Esophagus squamous epithelium (tissue), 5 donors: ENCODE measurements around the gene CPLANE2. TPM values are rescaled to one million over a fixed set of nuclear protein-coding genes. Genes with fewer than 3 reads are reported as not detected.

ENCODE experiments used
- DNase-seq: peaks from one replicate; lab custom pipeline; 2025; lab: John Stamatoyannopoulos, UW
- H3K27ac ChIP-seq, 4 donors: fragments of 200-600 bp; sonication (generic); one replicate each; pipeline ENCODE4 v1.5.1; 2016 to 2019; ENCODE audit warnings: mild to moderate bottlenecking in 1 of 4
- H3K27me3 ChIP-seq, 4 donors: fragments of 200-600 bp; sonication (generic); 1 replicate in 3 of 4; 2 replicates in 1 of 4; pipeline versions ENCODE4 v1.5.1 to v1.6.0; 2017 to 2021; ENCODE audit warnings: antibody characterized with exemption in 1 of 4
- H3K36me3 ChIP-seq, 3 donors: fragments of 200-600 bp; sonication (generic); one replicate each; pipeline ENCODE4 v1.5.1; 2016 to 2019
- H3K4me1 ChIP-seq, 3 donors: fragments of 200-600 bp; sonication (generic); one replicate each; pipeline ENCODE4 v1.5.1; 2017 to 2019
- H3K4me3 ChIP-seq, 4 donors: fragments of 200-600 bp; sonication (generic); 1 replicate in 3 of 4; 2 replicates in 1 of 4; pipeline ENCODE4 v1.5.1; 2016 to 2019; ENCODE audit warnings: mild to moderate bottlenecking in 2 of 4, moderate library complexity in 1 of 4
- H3K9me3 ChIP-seq, 3 donors: fragments of 200-600 bp; sonication (generic); one replicate each; pipeline ENCODE4 v1.5.1; 2016 to 2019
- POLR2A ChIP-seq, 4 donors: fragments of 450-650 bp; IDR thresholded peaks; one replicate each; pipeline ENCODE4 v1.6.1; 2017; ENCODE audit warnings: antibody characterized with exemption in 4 of 4, mild to moderate bottlenecking in 4 of 4, moderate library complexity in 3 of 4
- WGBS, 2 donors: methylation state at CpG; one replicate each; pipeline ENCODE4 v1.1.5; 2018; 5-methylcytosine and 5-hydroxymethylcytosine counted together
- intact Hi-C: fragments of 100-400 bp; cut with DNase I; formaldehyde crosslinking; loops from one replicate; pipeline ENCODE4 v1.15.0; 2022
- total RNA-seq, 4 donors: library from RNA; depleted of rRNA; stranded (reverse); fragments of >200 nt; gene quantifications; one replicate each; pipeline ENCODE4 v1.1.0, GENCODE V29; 2016
- TF ChIP-seq, protein P1 (sequence below), 6 experiments: fragments of 450-650 bp in 4 of 6; fragments of 200-600 bp in 2 of 6; sonication (generic) in 2 of 6; IDR thresholded peaks; one replicate each; pipeline ENCODE4 v1.5.1; 2016 to 2019; ENCODE audit warnings: antibody characterized with exemption in 6 of 6, mild to moderate bottlenecking in 4 of 6, moderate library complexity in 4 of 6
- donor health status: DM: yes; HTN: yes; CAD: no.

The CPLANE2 gene
- total RNA-seq, 4 donors from 2014 or later = 3.6 to 5.6 (median 3.9) TPM

- no peaks in the 10 kb centered on the region for H3K27me3 ChIP-seq
- intact Hi-C loops = no loop called here
- TF ChIP-seq, protein P1, sequence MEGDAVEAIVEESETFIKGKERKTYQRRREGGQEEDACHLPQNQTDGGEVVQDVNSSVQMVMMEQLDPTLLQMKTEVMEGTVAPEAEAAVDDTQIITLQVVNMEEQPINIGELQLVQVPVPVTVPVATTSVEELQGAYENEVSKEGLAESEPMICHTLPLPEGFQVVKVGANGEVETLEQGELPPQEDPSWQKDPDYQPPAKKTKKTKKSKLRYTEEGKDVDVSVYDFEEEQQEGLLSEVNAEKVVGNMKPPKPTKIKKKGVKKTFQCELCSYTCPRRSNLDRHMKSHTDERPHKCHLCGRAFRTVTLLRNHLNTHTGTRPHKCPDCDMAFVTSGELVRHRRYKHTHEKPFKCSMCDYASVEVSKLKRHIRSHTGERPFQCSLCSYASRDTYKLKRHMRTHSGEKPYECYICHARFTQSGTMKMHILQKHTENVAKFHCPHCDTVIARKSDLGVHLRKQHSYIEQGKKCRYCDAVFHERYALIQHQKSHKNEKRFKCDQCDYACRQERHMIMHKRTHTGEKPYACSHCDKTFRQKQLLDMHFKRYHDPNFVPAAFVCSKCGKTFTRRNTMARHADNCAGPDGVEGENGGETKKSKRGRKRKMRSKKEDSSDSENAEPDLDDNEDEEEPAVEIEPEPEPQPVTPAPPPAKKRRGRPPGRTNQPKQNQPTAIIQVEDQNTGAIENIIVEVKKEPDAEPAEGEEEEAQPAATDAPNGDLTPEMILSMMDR (IDR thresholded peaks at IDR 0.05) = no peak
- no peak for TF ChIP-seq POLR2A (IDR thresholded peaks at IDR 0.05)
- H3K9me3 ChIP-seq = no peaks in the 10 kb centered on the region
- H3K4me3 ChIP-seq = no peak overlapping the region
- H3K36me3 ChIP-seq = peaks cover 0 to 57% (median 8%) of the 10 kb centered on the region in 3 donors
- H3K27ac ChIP-seq = peak overlapping the region in 1 of 4 donors; percentile 4
- peaks cover 23 to 41% (median 24%) of the 10 kb centered on the region in 3 donors for H3K4me1 ChIP-seq
- WGBS, 2 donors = 86 to 95% methylated on average over 2 of the region's 2 CpGs
- no peak for DNase-seq
Observed at GRCh38 chr1:16204216-16204615, 32.8 kb downstream of the CPLANE2 start.

DNA sequence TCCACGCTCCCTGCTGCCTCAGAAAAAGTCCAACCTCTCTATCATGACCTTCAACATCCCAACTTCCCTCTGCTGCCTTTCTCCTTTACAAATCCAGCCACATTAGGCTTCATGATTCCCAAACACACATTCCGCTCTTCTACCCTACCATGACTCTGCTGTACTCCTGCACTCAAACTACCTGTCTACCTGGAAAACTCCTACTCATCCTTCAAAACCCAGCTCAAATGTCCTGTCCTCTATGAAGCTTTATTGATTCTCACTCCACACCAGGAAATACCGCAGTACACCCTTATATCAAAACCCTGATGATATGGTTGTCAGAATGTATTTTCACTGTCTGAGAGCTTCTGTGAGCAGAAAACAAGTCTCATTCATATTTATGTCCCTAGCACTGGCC lies 33.4 kb downstream of the CPLANE2 start:
- DNase-seq = no peak
- Histone ChIP-seq H3K36me3 (peaks cover 0 to 64% (median 8%) of the 10 kb centered on the region in 3 donors), H3K9me3 (no peaks in the 10 kb centered on the region), H3K27me3 (no peaks in the 10 kb centered on the region), H3K4me1 (peaks cover 20 to 34% (median 21%) of the 10 kb centered on the region in 3 donors), H3K4me3 (no peak overlapping the region), H3K27ac (no peak overlapping the region)
- TF ChIP-seq, protein P1 (IDR thresholded peaks at IDR 0.05) = no peak
- no peak for TF ChIP-seq POLR2A (IDR thresholded peaks at IDR 0.05)
- WGBS, 2 donors = 67 to 86% methylated on average over 3 of the region's 3 CpGs
- intact Hi-C loops = no loop called here

- Histone ChIP-seq H3K36me3 (peaks cover 0 to 74% (median 8%) of the 10 kb centered on the region in 3 donors), H3K4me3 (no peak overlapping the region), H3K9me3 (no peaks in the 10 kb centered on the region), H3K27me3 (no peaks in the 10 kb centered on the region), H3K4me1 (peaks cover 10 to 24% (median 11%) of the 10 kb centered on the region in 3 donors), H3K27ac (no peak overlapping the region)
- no peak for DNase-seq
- TF ChIP-seq, protein P1 (IDR thresholded peaks at IDR 0.05) = no peak
- no peak for TF ChIP-seq POLR2A (IDR thresholded peaks at IDR 0.05)
- WGBS, 2 donors = 92 to 95% methylated on average over 10 of the region's 24 CpGs
- intact Hi-C loops = no loop called here
Observed at GRCh38 chr1:16202281-16203210, 34.4 kb downstream of the CPLANE2 start.

DNA sequence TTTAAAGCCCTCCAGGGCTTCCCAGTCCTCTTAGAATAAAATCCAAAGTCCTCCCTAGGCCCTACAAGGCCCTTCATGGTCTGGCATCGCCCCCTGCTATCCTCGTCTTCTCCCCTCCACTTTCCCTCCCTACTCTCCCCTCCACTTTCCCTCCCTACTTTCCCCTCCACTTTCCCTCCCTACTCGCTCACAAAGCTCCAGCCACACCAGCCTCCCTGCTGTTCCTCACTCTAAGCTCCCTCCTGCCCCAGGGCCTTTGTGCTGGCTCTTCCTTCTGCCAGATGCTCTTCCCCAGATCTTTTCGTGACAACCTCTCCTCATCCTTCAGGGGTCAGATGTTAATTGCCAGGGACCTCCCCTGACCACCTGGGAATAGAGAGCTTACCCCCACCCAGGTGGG lies 37.3 kb downstream of the CPLANE2 start:
- TF ChIP-seq, protein P1 (IDR thresholded peaks at IDR 0.05) = no peak
- TF ChIP-seq POLR2A (IDR thresholded peaks at IDR 0.05) = no peak
- no peaks in the 10 kb centered on the region for H3K9me3 ChIP-seq
- peaks cover 0 to 72% (median 1%) of the 10 kb centered on the region in 3 donors for H3K36me3 ChIP-seq
- intact Hi-C loops = loop anchor here (10.0 kb wide), 1 partner anchor 165 kb away; the partner anchor contains the start of gene SZRD1
- no peak for DNase-seq
- no peak overlapping the region for H3K4me3 ChIP-seq
- H3K27me3 ChIP-seq = no peaks in the 10 kb centered on the region
- WGBS, 2 donors = 77 to 79% methylated on average over 4 of the region's 4 CpGs
- H3K27ac ChIP-seq = no peak overlapping the region
- H3K4me1 ChIP-seq = no peaks in the 10 kb centered on the region

DNA sequence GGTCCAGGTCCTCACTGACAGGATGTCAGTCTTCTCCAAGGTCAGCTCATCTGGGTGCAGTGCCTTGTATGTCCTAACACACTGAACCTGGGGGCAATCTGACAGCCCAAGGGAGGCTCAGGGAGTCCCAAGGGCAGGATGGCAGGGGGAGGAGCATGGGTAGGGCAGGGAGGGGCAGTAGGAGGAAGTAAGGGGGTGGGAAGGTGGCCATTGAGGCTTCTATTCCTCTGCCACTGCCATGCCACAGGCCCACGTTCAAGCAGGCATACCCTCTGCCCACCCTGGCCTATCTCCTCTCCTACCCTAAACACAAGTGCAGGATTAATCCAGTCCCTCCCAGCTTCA lies 37.9 kb downstream of the CPLANE2 start:
- H3K4me1 ChIP-seq = no peaks in the 10 kb centered on the region
- peaks cover 0 to 66% (median 0%) of the 10 kb centered on the region in 3 donors for H3K36me3 ChIP-seq
- TF ChIP-seq, protein P1 (IDR thresholded peaks at IDR 0.05) = no peak
- no peak for TF ChIP-seq POLR2A (IDR thresholded peaks at IDR 0.05)
- no peak for DNase-seq
- H3K27ac ChIP-seq = no peak overlapping the region
- intact Hi-C loops = loop anchor here (10.0 kb wide), 1 partner anchor 166 kb away; the partner anchor contains the start of gene SZRD1
- H3K9me3 ChIP-seq = no peaks in the 10 kb centered on the region
- H3K4me3 ChIP-seq = no peak overlapping the region
- no peaks in the 10 kb centered on the region for H3K27me3 ChIP-seq
- no CpG with 5 or more reads among the region's 1 CpG for WGBS, 2 donors
